CD4-positive, alpha-beta memory T cell (primary cell): ENCODE results near the gene PLSCR3. TPM values are rescaled to one million over a fixed set of nuclear protein-coding genes. Genes with fewer than 3 reads are reported as not detected.

Experiments
- CTCF ChIA-PET: fragments of 350-600 bp; sonication (Branson Sonifier 250); formaldehyde crosslinking; loops from one replicate; lab custom pipeline; 2021; ENCODE audit warnings: inconsistent platforms; ENCODE audit not compliant: partially characterized antibody; lab: Charles Lee
- POLR2A ChIA-PET: fragments of 350-600 bp; sonication (Branson Sonifier 250); formaldehyde crosslinking; loops from one replicate; lab custom pipeline; 2021; ENCODE audit not compliant: partially characterized antibody; lab: Charles Lee
- DNase-seq, 5 donors: peaks; one replicate each; pipeline versions ENCODE4 v3.0.0 to v3.0.0-alpha.2; 2020 to 2022; ENCODE audit warnings: mixed read lengths in 1 of 5
- H3K27ac ChIP-seq: one replicate; pipeline ENCODE4 v1.7.0; 2013; ENCODE audit warnings: low read depth, low read length
- H3K27me3 ChIP-seq: 2 replicates; pipeline ENCODE4 v1.7.0; 2013; ENCODE audit warnings: mild to moderate bottlenecking, low read length, moderate library complexity; ENCODE audit not compliant: insufficient read depth
- H3K36me3 ChIP-seq: 2 replicates; pipeline ENCODE4 v1.7.0; 2013; ENCODE audit warnings: mild to moderate bottlenecking, low read length, moderate library complexity; ENCODE audit not compliant: insufficient read depth
- H3K4me1 ChIP-seq: 2 replicates; pipeline ENCODE4 v1.7.0; 2013; ENCODE audit warnings: mild to moderate bottlenecking, low read length, moderate library complexity; ENCODE audit not compliant: insufficient read depth
- H3K4me3 ChIP-seq, 2 donors: one replicate each; pipeline ENCODE4 v1.7.0; 2013; ENCODE audit warnings: low read length in 2 of 2, mild to moderate bottlenecking in 1 of 2
- H3K9me3 ChIP-seq, 2 donors: one replicate each; pipeline ENCODE4 v1.7.0; 2013; ENCODE audit warnings: low read length in 2 of 2, control low read depth in 1 of 2; ENCODE audit not compliant: control insufficient read depth in 1 of 2
- H3K27ac Mint-ChIP-seq, 7 donors: one replicate each; pipeline ENCODE4 v1.8.0; 2020 to 2021; ENCODE audit warnings: mixed read lengths in 7 of 7, mild to moderate bottlenecking in 6 of 7, inconsistent platforms in 3 of 7, moderate library complexity in 3 of 7
- H3K27me3 Mint-ChIP-seq, 2 donors: one replicate each; pipeline ENCODE4 v1.8.0; 2020 to 2021; ENCODE audit warnings: mixed read lengths in 2 of 2
- H3K36me3 Mint-ChIP-seq, 2 donors: one replicate each; pipeline ENCODE4 v1.8.0; 2020 to 2021; ENCODE audit warnings: mixed read lengths in 2 of 2, inconsistent platforms in 1 of 2, mild to moderate bottlenecking in 1 of 2
- H3K4me1 Mint-ChIP-seq, 4 donors: one replicate each; pipeline ENCODE4 v1.8.0; 2020 to 2021; ENCODE audit warnings: mixed read lengths in 4 of 4, mild to moderate bottlenecking in 1 of 4
- H3K4me3 Mint-ChIP-seq, 8 donors: one replicate each; pipeline ENCODE4 v1.8.0; 2020 to 2021; ENCODE audit warnings: mixed read lengths in 8 of 8, mild to moderate bottlenecking in 7 of 8, moderate library complexity in 6 of 8, inconsistent platforms in 3 of 8
- H3K9me3 Mint-ChIP-seq, 8 donors: one replicate each; pipeline ENCODE4 v1.8.0; 2020 to 2021; ENCODE audit warnings: mixed read lengths in 8 of 8, mild to moderate bottlenecking in 5 of 8, inconsistent platforms in 3 of 8, moderate library complexity in 1 of 8
- intact Hi-C: fragments of 100-400 bp; cut with micrococcal nuclease; formaldehyde crosslinking; loops from one replicate; pipeline ENCODE4 v1.15.1; 2023
- polyA plus RNA-seq, 2 donors: library from polyadenylated mRNA; unstranded; fragments of 300-500 nt; fragmentation: Illumina TruSeq; gene quantifications; one replicate each; pipeline ENCODE4 v1.2.3, GENCODE V29; 2021
- total RNA-seq, 2 experiments: library from RNA; stranded (reverse); gene quantifications; one replicate each; pipeline ENCODE4 v1.2.3, GENCODE V29; 2021

PLSCR3 gene
- total and polyA plus RNA-seq, 4 experiments from 2014 or later = 90.3 to 242 (median 133) TPM

DNA sequence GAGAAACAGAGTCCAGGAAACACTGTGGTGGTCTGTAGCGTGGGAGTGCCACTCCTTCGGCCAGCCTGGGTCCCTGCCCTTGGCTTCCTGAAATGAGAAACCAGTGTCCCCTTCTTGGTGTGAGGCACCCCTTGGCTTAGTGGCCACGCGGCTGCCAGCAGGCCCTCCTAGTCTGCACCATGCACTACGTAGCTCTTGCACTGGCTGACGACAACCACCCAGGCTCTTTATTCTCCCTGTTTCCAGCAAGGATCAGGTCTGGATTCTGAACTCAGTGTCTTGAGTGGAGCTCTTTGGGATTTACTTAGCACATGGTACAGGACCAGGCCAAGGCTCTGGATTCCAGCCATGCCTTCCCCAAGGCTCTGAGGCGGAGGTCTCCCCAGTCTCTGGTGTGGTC, 33.2 kb upstream of the PLSCR3 start:
- Histone ChIP-seq H3K4me3 (no peak overlapping the region), H3K4me1 (no peaks in the 10 kb centered on the region), H3K27me3 (no peaks in the 10 kb centered on the region), H3K27ac (no peak overlapping the region), H3K36me3 (no peaks in the 10 kb centered on the region), H3K9me3 (no peaks in the 10 kb centered on the region)
- intact Hi-C loops = no loop called here
- ChIA-PET CTCF (interaction anchor here (1.1 kb wide), 1 partner anchor 9 kb away, joined by 4 read pairs; no protein-coding TSS in a partner anchor), POLR2A (interaction anchor here (0.6 kb wide), 1 partner anchor 28 kb away, joined by 3 read pairs; no protein-coding TSS in a partner anchor)
- H3K4me1 Mint-ChIP-seq = peaks cover 0 to 4% (median 0%) of the 10 kb centered on the region in 4 donors
- H3K4me3 Mint-ChIP-seq = no peak overlapping the region
- no peaks in the 10 kb centered on the region for H3K9me3 Mint-ChIP-seq
- H3K27ac Mint-ChIP-seq = peak overlapping the region in 1 of 7 donors; percentile 44
- H3K27me3 Mint-ChIP-seq = peaks cover 0 to 1% of the 10 kb centered on the region in 2 donors
- no peaks in the 10 kb centered on the region for H3K36me3 Mint-ChIP-seq
- DNase-seq = peak in 1 of 5 donors; percentile 1

DNA sequence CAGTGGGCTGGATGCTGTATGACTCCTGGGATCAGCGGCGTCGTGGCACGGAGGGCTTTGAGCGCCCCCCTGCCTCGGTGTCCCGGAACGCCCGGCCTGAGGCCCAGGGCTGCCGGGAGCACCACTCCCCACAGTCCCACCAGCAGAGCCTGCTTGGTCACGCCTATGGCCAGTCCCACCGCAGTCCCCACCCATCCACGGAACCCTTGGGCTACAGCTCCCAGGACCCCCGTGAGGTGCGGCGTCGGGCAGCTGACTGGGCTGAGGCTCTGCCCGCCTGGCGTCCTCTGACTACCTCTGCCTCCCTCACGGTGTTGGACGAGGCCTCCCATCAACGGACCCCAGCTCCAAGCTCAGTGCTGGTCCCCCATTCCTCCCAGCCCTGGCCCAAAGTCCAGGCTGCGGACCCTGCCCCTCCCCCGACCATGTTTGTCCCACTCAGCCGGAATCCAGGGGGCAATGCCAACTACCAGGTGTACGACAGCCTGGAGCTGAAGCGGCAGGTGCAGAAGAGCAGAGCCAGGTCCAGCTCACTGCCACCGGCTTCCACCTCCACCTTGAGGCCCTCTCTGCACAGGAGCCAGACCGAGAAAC, 32.7 kb upstream of the PLSCR3 start:
- Mint-ChIP-seq H3K9me3 (no peaks in the 10 kb centered on the region), H3K4me1 (peaks cover 0 to 4% (median 0%) of the 10 kb centered on the region in 4 donors), H3K4me3 (no peak overlapping the region), H3K27ac (no peak overlapping the region), H3K36me3 (no peaks in the 10 kb centered on the region), H3K27me3 (peaks cover 0 to 1% of the 10 kb centered on the region in 2 donors)
- no peaks in the 10 kb centered on the region for H3K9me3 ChIP-seq
- ChIA-PET POLR2A (interaction anchor here (0.6 kb wide), 1 partner anchor 29 kb away, joined by 3 read pairs; no protein-coding TSS in a partner anchor), CTCF (interaction anchor here (0.5 to 1.1 kb wide), 2 partner anchors 9 to 192 kb away, joined by 3 to 4 read pairs; no protein-coding TSS in a partner anchor)
- no peak overlapping the region for H3K4me3 ChIP-seq
- no peaks in the 10 kb centered on the region for H3K27me3 ChIP-seq
- no peaks in the 10 kb centered on the region for H3K4me1 ChIP-seq
- H3K27ac ChIP-seq = no peak overlapping the region
- intact Hi-C loops = no loop called here
- DNase-seq = peak in 1 of 5 donors; percentile 17
- H3K36me3 ChIP-seq = no peaks in the 10 kb centered on the region

DNA sequence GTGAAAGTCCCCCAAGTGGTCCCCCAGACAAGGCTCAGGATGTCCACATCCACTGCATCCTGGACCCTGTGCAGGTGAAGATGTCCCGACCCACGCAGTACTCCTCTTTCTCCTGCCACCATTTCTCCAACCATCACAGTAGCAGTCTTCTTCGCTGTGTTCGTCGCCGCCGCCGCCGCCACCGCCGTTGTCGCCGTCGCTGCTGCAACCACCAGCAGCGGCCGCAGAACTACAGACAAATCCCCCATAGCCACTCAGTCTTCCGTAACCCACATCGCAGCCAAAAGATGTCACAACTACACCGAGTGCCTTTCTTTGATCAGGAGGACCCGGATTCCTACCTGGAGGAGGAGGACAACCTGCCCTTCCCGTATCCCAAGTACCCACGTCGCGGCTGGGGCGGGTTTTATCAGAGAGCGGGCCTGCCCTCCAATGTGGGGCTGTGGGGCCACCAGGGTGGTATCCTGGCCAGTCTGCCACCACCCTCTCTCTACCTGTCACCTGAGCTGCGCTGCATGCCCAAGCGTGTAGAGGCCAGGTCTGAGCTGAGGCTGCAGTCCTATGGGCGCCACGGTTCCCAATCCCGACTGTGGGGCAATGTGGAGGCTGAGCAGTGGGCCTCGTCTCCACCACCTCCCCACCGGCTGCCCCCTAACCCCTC, 32.0 kb upstream of the PLSCR3 start:
- H3K4me3 ChIP-seq = no peak overlapping the region
- Mint-ChIP-seq H3K4me1 (peaks cover 0 to 4% (median 0%) of the 10 kb centered on the region in 4 donors), H3K9me3 (no peaks in the 10 kb centered on the region), H3K4me3 (no peak overlapping the region), H3K27ac (no peak overlapping the region), H3K27me3 (peaks cover 0 to 1% of the 10 kb centered on the region in 2 donors), H3K36me3 (no peaks in the 10 kb centered on the region)
- no peaks in the 10 kb centered on the region for H3K4me1 ChIP-seq
- intact Hi-C loops = no loop called here
- no peak overlapping the region for H3K27ac ChIP-seq
- no peaks in the 10 kb centered on the region for H3K27me3 ChIP-seq
- no peaks in the 10 kb centered on the region for H3K9me3 ChIP-seq
- CTCF ChIA-PET = interaction anchor here (0.5 to 1.1 kb wide), 2 partner anchors 10 to 193 kb away, joined by 3 to 4 read pairs; no protein-coding TSS in a partner anchor
- DNase-seq = peak in 1 of 5 donors; percentile 2
- H3K36me3 ChIP-seq = no peaks in the 10 kb centered on the region
- POLR2A ChIA-PET = no interaction called here

DNA sequence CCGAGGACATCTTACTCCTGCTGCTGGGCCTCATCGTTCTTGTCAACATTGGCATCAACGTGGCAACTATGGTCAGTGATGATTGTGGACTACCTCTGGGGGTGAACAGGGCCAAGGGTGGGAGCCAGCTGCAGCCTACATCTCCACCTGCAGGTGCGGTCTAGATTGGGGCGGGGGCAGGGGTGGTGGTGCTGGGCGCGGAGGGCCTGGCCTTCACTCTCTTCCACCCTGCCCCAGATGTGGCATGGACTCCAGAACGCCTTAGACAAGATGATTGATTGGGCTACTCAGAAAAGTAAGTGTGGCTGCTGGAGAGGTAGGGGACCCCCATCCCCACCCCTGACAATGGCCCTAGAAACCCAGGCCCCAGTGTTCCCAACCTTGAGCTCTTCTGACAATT, 31.4 kb upstream of the PLSCR3 start:
- H3K4me3 Mint-ChIP-seq = no peak overlapping the region
- peak in 1 of 5 donors; percentile 32 for DNase-seq
- Histone ChIP-seq H3K27me3 (no peaks in the 10 kb centered on the region), H3K4me3 (no peak overlapping the region), H3K27ac (no peak overlapping the region), H3K4me1 (no peaks in the 10 kb centered on the region), H3K9me3 (no peaks in the 10 kb centered on the region), H3K36me3 (no peaks in the 10 kb centered on the region)
- no peaks in the 10 kb centered on the region for H3K36me3 Mint-ChIP-seq
- H3K9me3 Mint-ChIP-seq = no peaks in the 10 kb centered on the region
- ChIA-PET CTCF (interaction anchor here (1.0 kb wide), 1 partner anchor 135 kb away, joined by 3 read pairs; no protein-coding TSS in a partner anchor), POLR2A (no interaction called here)
- intact Hi-C loops = no loop called here
- H3K4me1 Mint-ChIP-seq = peaks cover 0 to 4% (median 0%) of the 10 kb centered on the region in 4 donors
- H3K27ac Mint-ChIP-seq = no peak overlapping the region
- H3K27me3 Mint-ChIP-seq = peaks cover 0 to 1% of the 10 kb centered on the region in 2 donors

DNA sequence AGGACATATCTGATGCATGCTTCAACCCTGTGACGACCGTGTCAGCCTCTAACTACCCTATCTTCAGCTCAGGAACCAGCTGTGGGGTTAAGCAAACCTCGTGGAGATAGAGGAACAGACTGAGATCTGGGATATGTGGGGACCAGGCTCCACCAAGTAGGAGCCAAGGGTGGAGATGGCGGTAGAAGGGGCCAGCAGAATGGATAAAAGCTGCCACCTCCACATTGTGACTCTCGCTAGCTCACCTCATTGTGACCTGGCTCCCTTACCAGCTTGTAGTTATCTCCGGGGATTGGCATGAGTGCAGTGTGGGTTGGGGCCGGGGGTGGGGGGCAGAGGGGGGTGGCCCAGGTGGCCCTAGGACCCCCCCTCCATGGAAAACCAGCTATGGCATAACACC, 31.0 kb upstream of the PLSCR3 start, which contains the start of gene SPEM2:
Gene SPEM2 (plus strand): TSS at position 301 of the 400 bp plus-strand sequence. CDS start 73 bp downstream, at position 374.
- Mint-ChIP-seq H3K9me3 (no peaks in the 10 kb centered on the region), H3K4me1 (peaks cover 0 to 4% (median 0%) of the 10 kb centered on the region in 4 donors), H3K27me3 (peaks cover 0 to 1% of the 10 kb centered on the region in 2 donors), H3K27ac (peak within 1 kb of the TSS in 2 of 7 donors; percentile 15 to 75), H3K4me3 (no peak within 1 kb of the TSS), H3K36me3 (no peaks in the 10 kb centered on the region)
- no peak within 1 kb of the TSS for H3K4me3 ChIP-seq
- H3K9me3 ChIP-seq = no peaks in the 10 kb centered on the region
- ChIA-PET POLR2A (no interaction called here), CTCF (interaction anchor here (1.0 kb wide), 1 partner anchor 136 kb away, joined by 3 read pairs; no protein-coding TSS in a partner anchor)
- peak in 1 of 5 donors; percentile 12 for DNase-seq
- no peaks in the 10 kb centered on the region for H3K36me3 ChIP-seq
- intact Hi-C loops = no loop called here
- no peaks in the 10 kb centered on the region for H3K27me3 ChIP-seq
- no peaks in the 10 kb centered on the region for H3K4me1 ChIP-seq
- H3K27ac ChIP-seq = no peak within 1 kb of the TSS

DNA sequence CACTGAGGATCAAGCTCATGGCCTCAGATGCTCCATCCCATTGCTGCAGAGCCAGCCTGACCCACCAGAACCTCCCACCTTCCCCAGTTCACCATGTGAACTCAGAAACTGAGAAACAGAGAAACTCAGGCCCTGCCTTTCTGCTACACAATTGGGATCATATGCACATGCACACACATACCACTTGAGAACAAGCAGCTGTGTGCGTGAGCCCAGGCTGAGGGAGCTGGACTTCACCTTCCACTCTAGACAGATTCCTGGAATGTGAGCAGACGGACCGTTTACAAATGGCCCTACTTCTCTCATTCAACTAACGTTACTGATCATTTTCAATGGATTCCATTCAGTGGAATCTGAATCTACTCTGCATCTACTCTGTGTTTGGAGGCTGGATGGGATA, 29.4 kb upstream of the PLSCR3 start:
- Histone ChIP-seq H3K4me3 (no peak overlapping the region), H3K4me1 (no peaks in the 10 kb centered on the region), H3K27ac (no peak overlapping the region), H3K27me3 (no peaks in the 10 kb centered on the region), H3K9me3 (no peaks in the 10 kb centered on the region), H3K36me3 (no peaks in the 10 kb centered on the region)
- intact Hi-C loops = no loop called here
- no peaks in the 10 kb centered on the region for H3K9me3 Mint-ChIP-seq
- CTCF ChIA-PET = interaction anchor here (0.9 to 2.1 kb wide), 2 partner anchors 12 to 68 kb away, joined by 4 to 5 read pairs; partner anchors contain the start of gene TMEM102
- H3K4me3 Mint-ChIP-seq = no peak overlapping the region
- DNase-seq = no peak
- H3K4me1 Mint-ChIP-seq = peaks cover 0 to 4% (median 0%) of the 10 kb centered on the region in 4 donors
- no peaks in the 10 kb centered on the region for H3K36me3 Mint-ChIP-seq
- H3K27ac Mint-ChIP-seq = no peak overlapping the region
- peaks cover 0 to 1% of the 10 kb centered on the region in 2 donors for H3K27me3 Mint-ChIP-seq
- POLR2A ChIA-PET = no interaction called here

DNA sequence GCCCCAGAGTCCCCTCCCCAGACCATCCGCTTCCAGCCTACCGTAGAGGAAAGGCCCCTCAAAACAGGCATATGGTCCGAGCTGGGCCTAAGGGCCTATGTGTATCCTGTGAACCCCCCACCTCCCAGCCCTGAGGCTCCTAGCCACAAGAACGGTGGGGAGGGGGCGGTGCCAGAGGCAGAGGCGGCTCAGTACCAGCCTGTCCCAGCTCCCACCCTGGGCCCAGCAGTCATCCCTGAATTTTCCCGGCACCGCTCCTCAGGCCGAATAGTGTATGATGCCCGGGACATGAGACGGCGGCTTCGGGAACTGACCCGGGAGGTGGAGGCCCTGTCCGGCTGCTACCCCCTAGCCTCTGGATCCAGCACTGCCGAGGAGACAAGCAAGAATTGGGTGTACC, 26.9 kb upstream of the PLSCR3 start:
- Mint-ChIP-seq H3K4me3 (no peak overlapping the region), H3K9me3 (no peaks in the 10 kb centered on the region), H3K36me3 (no peaks in the 10 kb centered on the region), H3K27me3 (peaks cover 0 to 1% of the 10 kb centered on the region in 2 donors), H3K27ac (no peak overlapping the region), H3K4me1 (peaks cover 0 to 4% (median under 1%) of the 10 kb centered on the region in 4 donors)
- H3K4me3 ChIP-seq = no peak overlapping the region
- no peak overlapping the region for H3K27ac ChIP-seq
- ChIA-PET CTCF (interaction anchor here (1.4 to 1.8 kb wide), 2 partner anchors 16 to 66 kb away, joined by 4 to 6 read pairs; no protein-coding TSS in a partner anchor), POLR2A (interaction anchor here (1.2 kb wide), 1 partner anchor 15 kb away, joined by 4 read pairs; no protein-coding TSS in a partner anchor)
- no peak for DNase-seq
- intact Hi-C loops = no loop called here
- H3K4me1 ChIP-seq = no peaks in the 10 kb centered on the region
- H3K27me3 ChIP-seq = no peaks in the 10 kb centered on the region
- H3K36me3 ChIP-seq = no peaks in the 10 kb centered on the region
- H3K9me3 ChIP-seq = no peaks in the 10 kb centered on the region
